Activated CD8-positive, alpha-beta T cell treated with anti-CD3 and anti-CD28 coated beads for 36 hours (primary cell): ENCODE measurements around the gene MTM1. TPM values are rescaled to one million over a fixed set of nuclear protein-coding genes. Genes with fewer than 3 reads are reported as not detected.
A peak's percentile ranks its signal among the peaks of the same experiment; 100 is the strongest.

Source experiments
- ATAC-seq: fragments of 200-7000 bp; cut with Tn5 transposase; one replicate; pipeline ENCODE4 v1.10.0; 2021; ENCODE audit warnings: mild to moderate bottlenecking, moderate library complexity
- CTCF ChIA-PET: fragments of 350-600 bp; sonication (Branson Sonifier 250); formaldehyde crosslinking; loops from one replicate; lab custom pipeline; 2021; ENCODE audit warnings: antibody characterized with exemption; lab: Charles Lee
- POLR2A ChIA-PET: fragments of 350-600 bp; sonication (Branson Sonifier 250); formaldehyde crosslinking; loops from one replicate; lab custom pipeline; 2021; ENCODE audit warnings: antibody characterized with exemption; lab: Charles Lee
- DNase-seq: peaks from one replicate; pipeline ENCODE4 v3.0.0-alpha.2; 2020
- H3K27ac Mint-ChIP-seq: one replicate; pipeline ENCODE4 v1.8.0; 2021; ENCODE audit warnings: mild to moderate bottlenecking, mixed read lengths
- H3K27me3 Mint-ChIP-seq: one replicate; pipeline ENCODE4 v1.8.0; 2021; ENCODE audit warnings: mixed read lengths
- H3K36me3 Mint-ChIP-seq: one replicate; pipeline ENCODE4 v1.8.0; 2021; ENCODE audit warnings: low read depth, mixed read lengths
- H3K4me1 Mint-ChIP-seq: one replicate; pipeline ENCODE4 v1.8.0; 2021; ENCODE audit warnings: low read depth, mixed read lengths
- H3K4me3 Mint-ChIP-seq: one replicate; pipeline ENCODE4 v1.8.0; 2021; ENCODE audit warnings: mild to moderate bottlenecking, moderate library complexity, mixed read lengths
- H3K9me3 Mint-ChIP-seq: one replicate; pipeline ENCODE4 v1.8.0; 2021; ENCODE audit warnings: mixed read lengths
- CTCF ChIP-seq: fragments of 200-600 bp; IDR thresholded peaks from one replicate; pipeline ENCODE4 v1.8.0; 2022; ENCODE audit warnings: antibody characterized with exemption, mild to moderate bottlenecking
- intact Hi-C: fragments of 100-400 bp; cut with micrococcal nuclease; formaldehyde crosslinking; loops from one replicate; pipeline ENCODE4 v1.10.0; 2022
- total RNA-seq, 2 experiments: library from RNA; stranded (reverse); gene quantifications; one replicate each; pipeline ENCODE4 v1.2.3, GENCODE V29; 2021

Gene MTM1
- total RNA-seq, 2 experiments from 2014 or later = 9.6 to 11.6 TPM

DNA sequence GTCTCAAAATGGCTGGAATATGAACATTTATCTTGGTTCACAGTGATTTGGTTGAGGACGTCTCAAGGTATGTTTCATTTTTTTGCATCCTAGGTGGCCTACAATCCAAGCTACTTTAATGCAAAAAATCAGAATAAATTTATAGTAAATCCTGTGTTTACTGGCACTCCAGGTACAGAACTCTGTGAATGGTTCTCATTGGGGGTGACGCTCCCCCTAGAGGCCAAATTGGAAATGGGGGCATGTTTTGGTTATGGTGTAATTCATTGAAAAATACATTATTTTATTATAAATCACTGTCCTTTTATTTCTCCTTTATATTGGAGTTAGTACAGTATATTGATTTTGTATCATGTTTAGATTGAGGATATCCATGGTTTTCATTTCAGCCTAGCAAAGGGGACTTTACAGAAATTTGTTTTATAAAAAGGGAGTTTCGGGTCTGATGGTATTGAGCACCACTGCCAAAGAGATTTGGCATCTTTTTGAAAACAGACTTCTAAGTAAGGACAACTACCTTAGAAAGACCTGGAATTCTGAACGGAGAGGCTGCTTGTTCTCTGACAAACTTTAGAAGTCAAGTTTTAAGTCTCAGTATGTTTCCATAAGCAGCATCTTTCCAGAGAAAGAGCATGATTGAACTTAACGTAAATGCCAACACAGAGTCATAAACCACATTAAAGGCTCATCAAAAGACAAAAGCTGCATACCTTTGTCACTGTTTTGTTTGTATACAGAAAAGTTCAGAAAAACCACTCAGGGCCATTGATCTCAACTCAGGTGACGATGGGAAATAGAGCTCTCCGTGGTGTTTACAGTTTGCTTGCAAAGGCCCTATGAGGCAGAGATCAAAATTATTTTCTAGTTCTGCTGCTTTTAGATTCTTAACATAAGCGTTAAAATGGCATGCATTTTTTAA lies 19.4 kb downstream of the MTM1 start:
- TF ChIP-seq CTCF = peak; percentile 53
- H3K27ac Mint-ChIP-seq = no peak overlapping the region
- H3K27me3 Mint-ChIP-seq = no peaks in the 10 kb centered on the region
- intact Hi-C loops = no loop called here
- no peak overlapping the region for H3K4me3 Mint-ChIP-seq
- peaks cover 19% of the 10 kb centered on the region for H3K4me1 Mint-ChIP-seq
- H3K36me3 Mint-ChIP-seq = no peaks in the 10 kb centered on the region
- ATAC-seq = peak; percentile 45
- peak; percentile 68 for DNase-seq
- no peaks in the 10 kb centered on the region for H3K9me3 Mint-ChIP-seq
- ChIA-PET POLR2A (no interaction called here), CTCF (interaction anchor here (0.6 to 2.6 kb wide), 22 partner anchors 9 to 504 kb away, joined by 3 to 17 read pairs (median 3); no protein-coding TSS in a partner anchor)

GRCh38 chrX:150594584-150594983 lies 26.2 kb downstream of the MTM1 start:
- H3K36me3 Mint-ChIP-seq = peaks cover 2% of the 10 kb centered on the region
- ChIA-PET CTCF (no interaction called here), POLR2A (no interaction called here)
- ATAC-seq (no peak), DNase-seq (no peak)
- no peak overlapping the region for H3K27ac Mint-ChIP-seq
- no peak overlapping the region for H3K4me3 Mint-ChIP-seq
- intact Hi-C loops = no loop called here
- H3K4me1 Mint-ChIP-seq = peaks cover 3% of the 10 kb centered on the region
- H3K9me3 Mint-ChIP-seq = no peaks in the 10 kb centered on the region
- H3K27me3 Mint-ChIP-seq = no peaks in the 10 kb centered on the region
- no peak for TF ChIP-seq CTCF

DNA sequence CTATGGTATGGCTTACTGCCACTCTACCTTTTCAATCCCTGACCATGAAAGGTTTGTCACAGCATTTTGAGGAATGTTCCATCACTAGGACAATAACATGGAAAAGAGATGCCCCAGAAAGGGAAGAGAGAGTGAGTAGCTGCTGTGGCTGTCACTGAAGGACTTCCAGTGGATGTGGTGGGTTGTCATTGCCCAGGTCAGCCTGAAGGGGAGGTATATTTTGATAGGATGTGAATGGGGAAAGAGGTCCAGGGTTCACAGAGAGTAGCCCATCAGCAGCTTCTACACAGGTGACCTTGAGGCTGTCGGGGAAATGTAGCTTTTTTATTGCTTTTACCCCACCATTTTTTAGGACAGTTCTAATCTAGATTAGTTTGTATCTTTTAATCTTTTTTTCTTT lies 30.8 kb downstream of the MTM1 start:
- intact Hi-C loops = no loop called here

DNA sequence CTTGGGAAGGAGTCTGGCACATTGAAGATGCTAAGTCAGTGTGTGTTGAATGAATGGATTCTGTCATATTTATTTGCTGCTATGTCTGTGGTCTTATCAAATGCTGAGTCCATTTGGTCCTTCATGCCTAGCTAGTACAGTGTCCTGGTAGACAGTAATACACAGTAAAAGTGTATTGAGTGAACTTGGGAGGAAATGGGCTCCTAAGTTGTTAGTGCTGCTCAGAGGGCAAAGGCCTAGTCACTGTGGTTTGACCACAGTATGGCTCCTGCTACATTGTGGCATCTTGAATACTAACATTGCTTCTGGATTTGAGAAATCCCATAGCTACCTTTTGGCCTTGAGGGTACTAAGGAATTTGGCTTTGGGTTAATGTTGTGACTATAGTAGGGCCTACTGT lies 33.9 kb downstream of the MTM1 start:
- H3K27ac Mint-ChIP-seq = no peak overlapping the region
- DNase-seq = no peak

More for the DNA sequence above, 30.8 kb downstream of the MTM1 start:
- no peak overlapping the region for H3K4me3 Mint-ChIP-seq
- ChIA-PET POLR2A (no interaction called here), CTCF (no interaction called here)
- DNase-seq (no peak), ATAC-seq (no peak)
- TF ChIP-seq CTCF = no peak
- H3K27me3 Mint-ChIP-seq = no peaks in the 10 kb centered on the region
- H3K36me3 Mint-ChIP-seq = peaks cover 8% of the 10 kb centered on the region
- H3K4me1 Mint-ChIP-seq = no peaks in the 10 kb centered on the region
- no peaks in the 10 kb centered on the region for H3K9me3 Mint-ChIP-seq
- no peak overlapping the region for H3K27ac Mint-ChIP-seq

More for the DNA sequence above, 33.9 kb downstream of the MTM1 start:
- no peak for ATAC-seq
- intact Hi-C loops = no loop called here
- H3K27me3 Mint-ChIP-seq = no peaks in the 10 kb centered on the region
- ChIA-PET CTCF (interaction anchor here (1.6 kb wide), 1 partner anchor 15 kb away, joined by 4 read pairs; no protein-coding TSS in a partner anchor), POLR2A (no interaction called here)
- H3K9me3 Mint-ChIP-seq = no peaks in the 10 kb centered on the region
- TF ChIP-seq CTCF = no peak
- H3K4me3 Mint-ChIP-seq = no peak overlapping the region
- H3K4me1 Mint-ChIP-seq = no peaks in the 10 kb centered on the region
- H3K36me3 Mint-ChIP-seq = peaks cover 13% of the 10 kb centered on the region
